ENCODE measurements around the gene SCNM1. TPM values are rescaled to one million over a fixed set of nuclear protein-coding genes. Genes with fewer than 3 reads are reported as not detected.

The SCNM1 gene
- total RNA-seq, 1 donor from 2014 or later: 34.9 TPM

DNA sequence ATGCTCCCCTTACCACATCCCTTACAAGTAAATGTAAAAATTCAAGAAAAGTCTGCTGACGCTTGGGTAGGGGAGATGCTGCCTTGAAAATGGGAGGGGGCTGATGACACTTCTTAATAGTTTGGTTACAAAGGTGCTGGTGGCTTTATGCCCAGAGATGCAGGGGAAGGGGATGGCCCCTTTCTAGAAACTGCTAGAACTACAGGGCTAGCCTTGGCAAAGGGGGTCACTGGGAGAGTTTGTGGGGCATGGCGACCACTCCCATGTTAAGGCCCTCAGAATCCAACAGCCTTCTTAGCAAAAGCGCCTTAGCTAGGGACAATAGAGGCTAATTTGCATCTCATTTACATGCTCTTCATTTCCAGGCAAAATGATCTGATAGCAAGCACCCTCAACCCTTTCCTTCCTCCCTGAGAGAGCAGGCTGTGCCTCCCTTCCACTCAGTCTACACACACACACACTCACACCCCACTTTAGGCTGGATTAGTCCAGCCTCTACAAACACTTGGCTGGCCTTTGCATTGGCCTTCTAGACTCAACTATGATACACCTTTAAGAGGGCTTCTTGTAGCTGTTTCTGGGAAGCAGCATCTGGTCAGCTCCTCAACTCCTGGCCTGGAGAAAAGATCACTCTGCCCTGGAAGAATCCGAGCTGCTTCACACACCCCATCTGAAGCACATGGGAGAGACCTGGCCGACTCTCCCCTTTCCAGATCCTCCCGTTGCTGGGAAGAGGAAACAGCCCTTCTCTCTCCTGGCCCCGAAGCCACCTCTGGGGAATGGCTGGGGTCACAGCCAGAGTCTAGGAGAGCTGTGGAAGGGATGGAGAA, 21.3 kb upstream of the SCNM1 start:
- Mint-ChIP-seq H3K4me1 (peaks cover 12% of the 10 kb centered on the region), H3K4me3 (peak overlapping the region; percentile 79), H3K27me3 (ENCODE audit: low read depth) (peaks cover 27% of the 10 kb centered on the region), H3K36me3 (no peaks in the 10 kb centered on the region), H3K27ac (no peak overlapping the region), H3K9me3 (no peaks in the 10 kb centered on the region)
- no peak for DNase-seq (ENCODE audit: low spot score in 2 of 2, unreplicated experiment in 2 of 2)
- TF ChIP-seq, protein P1, sequence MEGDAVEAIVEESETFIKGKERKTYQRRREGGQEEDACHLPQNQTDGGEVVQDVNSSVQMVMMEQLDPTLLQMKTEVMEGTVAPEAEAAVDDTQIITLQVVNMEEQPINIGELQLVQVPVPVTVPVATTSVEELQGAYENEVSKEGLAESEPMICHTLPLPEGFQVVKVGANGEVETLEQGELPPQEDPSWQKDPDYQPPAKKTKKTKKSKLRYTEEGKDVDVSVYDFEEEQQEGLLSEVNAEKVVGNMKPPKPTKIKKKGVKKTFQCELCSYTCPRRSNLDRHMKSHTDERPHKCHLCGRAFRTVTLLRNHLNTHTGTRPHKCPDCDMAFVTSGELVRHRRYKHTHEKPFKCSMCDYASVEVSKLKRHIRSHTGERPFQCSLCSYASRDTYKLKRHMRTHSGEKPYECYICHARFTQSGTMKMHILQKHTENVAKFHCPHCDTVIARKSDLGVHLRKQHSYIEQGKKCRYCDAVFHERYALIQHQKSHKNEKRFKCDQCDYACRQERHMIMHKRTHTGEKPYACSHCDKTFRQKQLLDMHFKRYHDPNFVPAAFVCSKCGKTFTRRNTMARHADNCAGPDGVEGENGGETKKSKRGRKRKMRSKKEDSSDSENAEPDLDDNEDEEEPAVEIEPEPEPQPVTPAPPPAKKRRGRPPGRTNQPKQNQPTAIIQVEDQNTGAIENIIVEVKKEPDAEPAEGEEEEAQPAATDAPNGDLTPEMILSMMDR (IDR thresholded peaks at IDR 0.05; ENCODE audit: unreplicated experiment): no peak

DNA sequence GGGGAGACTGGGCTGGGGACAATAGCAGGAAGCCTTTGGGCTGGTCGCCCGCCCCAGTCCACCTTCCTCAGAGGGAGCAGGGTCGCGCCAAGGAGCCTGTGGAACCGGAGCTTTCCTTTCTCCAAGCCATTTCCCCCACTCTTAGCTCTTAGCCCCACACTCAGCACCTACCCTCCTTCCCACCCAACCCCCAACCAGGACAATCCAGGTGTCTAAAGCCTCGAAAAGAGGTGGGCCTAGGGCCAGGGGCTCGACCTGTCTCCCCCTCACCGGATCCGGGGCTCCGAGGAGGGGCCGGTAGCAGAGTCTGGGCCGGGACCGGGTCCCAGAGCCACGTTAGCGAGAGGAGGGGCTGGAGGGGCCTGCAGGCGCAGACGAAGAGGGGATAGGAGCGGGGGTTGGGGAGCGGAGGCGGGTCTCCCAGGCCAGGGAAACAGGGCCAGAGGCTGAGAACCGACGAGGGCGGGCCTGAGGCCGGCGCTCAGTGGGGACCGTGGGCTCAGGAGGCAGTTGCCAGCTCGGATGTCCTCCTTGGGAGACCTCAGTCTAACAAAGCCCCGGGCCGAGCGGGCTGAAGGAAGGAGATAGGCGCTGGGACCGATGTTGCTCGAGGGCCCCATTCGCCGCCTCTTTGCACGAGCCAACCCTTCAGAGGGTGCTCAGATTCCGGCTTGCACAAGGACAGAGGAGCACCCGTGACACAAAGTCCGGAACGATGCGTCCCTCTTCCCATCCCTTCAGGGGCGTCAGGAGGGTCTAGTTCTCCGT, 20.5 kb upstream of the SCNM1 start:
- Mint-ChIP-seq H3K27ac (no peak overlapping the region), H3K4me1 (peaks cover 12% of the 10 kb centered on the region), H3K36me3 (no peaks in the 10 kb centered on the region), H3K4me3 (peak overlapping the region; percentile 79), H3K27me3 (ENCODE audit: low read depth) (peaks cover 27% of the 10 kb centered on the region), H3K9me3 (no peaks in the 10 kb centered on the region)
- peak in 1 of 2 experiments; percentile 45 for DNase-seq (ENCODE audit: low spot score in 2 of 2, unreplicated experiment in 2 of 2)
- TF ChIP-seq, protein P1 (IDR thresholded peaks at IDR 0.05; ENCODE audit: unreplicated experiment): no peak

DNA sequence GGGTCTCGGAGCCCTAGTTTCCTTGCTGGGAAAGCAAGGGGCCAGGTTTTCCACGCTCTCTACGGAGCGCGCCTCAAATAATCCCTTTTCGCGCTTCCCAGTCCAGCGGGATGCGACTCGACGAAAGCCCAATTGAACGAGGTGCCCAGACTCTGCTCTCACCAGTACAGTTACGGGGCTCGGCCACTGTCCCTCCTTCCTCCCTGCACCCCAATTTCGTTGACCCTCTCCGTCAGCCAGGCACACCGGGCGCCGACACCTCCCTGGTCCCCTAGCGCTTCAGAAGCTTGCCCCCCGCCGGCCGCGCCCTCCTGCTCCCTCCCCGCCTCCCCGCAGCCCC, 19.9 kb upstream of the SCNM1 start:
- peaks cover 12% of the 10 kb centered on the region for H3K4me1 Mint-ChIP-seq
- no peaks in the 10 kb centered on the region for H3K9me3 Mint-ChIP-seq
- H3K36me3 Mint-ChIP-seq: no peaks in the 10 kb centered on the region
- TF ChIP-seq, protein P1 (IDR thresholded peaks at IDR 0.05; ENCODE audit: unreplicated experiment): no peak
- no peak overlapping the region for H3K27ac Mint-ChIP-seq
- peaks cover 27% of the 10 kb centered on the region for H3K27me3 Mint-ChIP-seq (ENCODE audit: low read depth)
- peak overlapping the region; percentile 79 for H3K4me3 Mint-ChIP-seq
- DNase-seq (ENCODE audit: low spot score in 2 of 2, unreplicated experiment in 2 of 2): peak in 1 of 2 experiments; percentile 39

DNA sequence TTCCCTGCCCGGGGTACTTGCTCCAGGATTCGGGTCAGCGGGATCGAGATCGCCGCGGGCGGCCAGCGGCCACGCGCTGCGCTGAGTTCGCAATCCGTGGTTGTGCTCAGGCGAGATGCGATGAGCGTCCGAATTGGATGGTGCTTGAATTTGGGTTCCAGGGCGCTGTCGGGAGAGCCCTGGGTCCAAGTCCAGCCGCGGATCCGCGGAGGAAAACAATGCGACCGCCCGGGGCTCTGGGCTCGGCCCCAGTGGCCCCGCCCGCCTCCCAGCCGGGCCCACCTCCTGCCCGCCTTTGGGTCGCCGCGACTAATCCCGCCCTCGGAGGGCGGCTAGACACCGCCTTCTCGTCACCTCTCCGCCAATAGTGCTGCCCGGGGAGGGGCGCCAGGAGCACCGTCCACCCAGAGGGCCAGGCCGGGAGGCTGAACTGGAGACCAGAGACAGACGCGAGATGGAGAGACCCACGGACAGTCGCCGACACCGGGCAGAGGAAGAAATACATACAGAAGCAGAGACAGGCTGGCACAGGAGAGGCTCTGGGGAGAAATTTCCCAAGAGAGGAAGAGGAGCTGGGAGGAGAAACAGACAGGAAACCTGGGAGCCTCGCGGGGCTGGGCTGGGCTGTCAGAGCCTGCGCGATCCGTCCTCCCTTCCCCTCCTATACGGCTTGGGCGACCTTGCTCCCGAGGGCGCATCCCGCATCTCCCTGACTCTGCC, 19.4 kb upstream of the SCNM1 start, which contains the start of gene SEMA6C:
Gene SEMA6C (minus strand): TSS at position 220 of the 720 bp plus-strand sequence. CDS start 4,010 bp downstream, outside the sequence.
- H3K27me3 Mint-ChIP-seq (ENCODE audit: low read depth): peaks cover 27% of the 10 kb centered on the region
- H3K36me3 Mint-ChIP-seq: no peaks in the 10 kb centered on the region
- H3K4me3 Mint-ChIP-seq: peak within 1 kb of the TSS; percentile 79
- H3K4me1 Mint-ChIP-seq: peaks cover 12% of the 10 kb centered on the region
- H3K9me3 Mint-ChIP-seq: no peaks in the 10 kb centered on the region
- H3K27ac Mint-ChIP-seq: peak within 1 kb of the TSS; percentile 63
- DNase-seq (ENCODE audit: low spot score in 2 of 2, unreplicated experiment in 2 of 2): peak; percentile 76 to 82
- TF ChIP-seq, protein P1 (IDR thresholded peaks at IDR 0.05; ENCODE audit: unreplicated experiment): no peak

DNA sequence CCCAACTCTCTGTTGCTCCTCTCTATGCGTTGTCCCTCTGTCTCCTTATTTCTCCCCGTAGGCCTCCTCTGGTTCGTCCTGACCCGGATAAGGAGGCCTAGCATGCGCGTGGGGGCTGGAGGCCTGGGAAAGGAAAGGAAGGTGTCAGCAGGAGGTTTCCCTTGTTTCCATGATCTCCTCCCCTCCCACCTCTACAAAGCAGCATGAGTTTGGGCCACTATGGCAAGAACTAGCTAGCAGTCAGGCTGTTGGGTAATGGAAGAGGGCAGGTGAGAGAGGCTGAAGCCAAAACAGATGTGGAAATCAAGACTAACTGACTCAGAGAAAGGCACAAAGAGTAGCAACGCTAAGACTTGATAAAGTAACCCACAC, 18.8 kb upstream of the SCNM1 start:
- Mint-ChIP-seq H3K4me1 (peaks cover 12% of the 10 kb centered on the region), H3K36me3 (no peaks in the 10 kb centered on the region), H3K9me3 (no peaks in the 10 kb centered on the region), H3K27me3 (ENCODE audit: low read depth) (peaks cover 27% of the 10 kb centered on the region), H3K4me3 (peak overlapping the region; percentile 79), H3K27ac (peak overlapping the region; percentile 63)
- DNase-seq (ENCODE audit: low spot score in 2 of 2, unreplicated experiment in 2 of 2): no peak
- TF ChIP-seq, protein P1 (IDR thresholded peaks at IDR 0.05; ENCODE audit: unreplicated experiment): no peak
